Measurements from ENCODE around the gene EXOC6B. TPM values are rescaled to one million over a fixed set of nuclear protein-coding genes. Genes with fewer than 3 reads are reported as not detected.

Gene EXOC6B
- total and polyA plus RNA-seq, 9 of the 15 experiments (the other 6 are each of a cell fraction or from before 2014, with no cell fraction given) = 0.28 to 4.2 (median 2.0) TPM

- no peak overlapping the region for H3K4me2 ChIP-seq (ENCODE audit: insufficient read depth, low read length)
- CTCF ChIA-PET (ENCODE audit: low intra/inter-chr PET ratio) = no interaction called here
Observed at GRCh38 chr2:72183466-72183865, 642.4 kb downstream of the EXOC6B start.

GRCh38 chr2:72183016-72183415 is 642.8 kb downstream of the EXOC6B start:
- ChIA-PET POLR2A (interaction anchor here (0.6 kb wide), 1 partner anchor 617 kb away, joined by 4 read pairs; no protein-coding TSS in a partner anchor), CTCF (ENCODE audit: low intra/inter-chr PET ratio) (no interaction called here)
- Histone ChIP-seq H3K9me3 (replicated peaks; ENCODE audit: control insufficient read depth, insufficient read depth, low read depth, low read length) (no peaks in the 10 kb centered on the region), H3K4me3 (no peak overlapping the region), H3K27ac (ENCODE audit: extremely low read depth, low read depth, low read length) (no peak overlapping the region), H3K4me1 (replicated peaks in 1 of 2; ENCODE audit: control insufficient read depth in 2 of 2, insufficient read depth in 2 of 2, low read length in 2 of 2) (no peaks in the 10 kb centered on the region), H2AFZ (ENCODE audit: low read depth, low read length) (no peak overlapping the region), H3K9me1 (ENCODE audit: control insufficient read depth, insufficient read depth, low read length) (no peaks in the 10 kb centered on the region), H3K9ac (ENCODE audit: insufficient read depth in 1 of 2, low read depth in 2 of 2, low read length in 2 of 2) (no peak overlapping the region), H3K36me3 (ENCODE audit: control insufficient read depth, insufficient read depth, low read length) (no peaks in the 10 kb centered on the region), H3K4me2 (ENCODE audit: insufficient read depth, low read length) (no peak overlapping the region), H3K27me3 (ENCODE audit: control insufficient read depth in 2 of 2, insufficient read depth in 2 of 2, low read length in 2 of 2) (no peaks in the 10 kb centered on the region), H4K20me1 (replicated peaks; ENCODE audit: control insufficient read depth, insufficient read depth, low read length) (no peaks in the 10 kb centered on the region), H3K79me2 (ENCODE audit: control insufficient read depth, insufficient read depth, low read length) (no peaks in the 10 kb centered on the region)
- no peak for FAIRE-seq
- no peak for TF ChIP-seq CEBPB (tag; IDR thresholded peaks at IDR 0.05)
- no peak for TF ChIP-seq PHF21A (IDR thresholded peaks at IDR 0.05; ENCODE audit: borderline replicate concordance, low read depth)
- TF ChIP-seq NFATC3 (IDR thresholded peaks at IDR 0.05) = no peak
- TF ChIP-seq ZC3H4 (CRISPR knock-in tag; IDR thresholded peaks at IDR 0.05; ENCODE audit: borderline replicate concordance) = no peak
- no peak for TF ChIP-seq ZNF133 (CRISPR knock-in tag; IDR thresholded peaks at IDR 0.05)
- TF ChIP-seq AFF4 (CRISPR knock-in tag; IDR thresholded peaks at IDR 0.05) = no peak
- intact Hi-C loops (cut with micrococcal nuclease) (no loop called here), in situ Hi-C loops (cut with MboI) (no loop called here)
- no TSS peak for BruUV-seq (replicated peaks)
- DNase-seq (ENCODE audit: extremely low read depth in 1 of 4, low spot score in 3 of 4) = no peak
- no peak for ATAC-seq

More at GRCh38 chr2:72183466-72183865, 642.4 kb downstream of the EXOC6B start:
- Histone ChIP-seq H4K20me1 (replicated peaks; ENCODE audit: control insufficient read depth, insufficient read depth, low read length) (no peaks in the 10 kb centered on the region), H3K79me2 (ENCODE audit: control insufficient read depth, insufficient read depth, low read length) (no peaks in the 10 kb centered on the region), H3K9ac (ENCODE audit: insufficient read depth in 1 of 2, low read depth in 2 of 2, low read length in 2 of 2) (no peak overlapping the region), H2AFZ (ENCODE audit: low read depth, low read length) (no peak overlapping the region), H3K27me3 (ENCODE audit: control insufficient read depth in 2 of 2, insufficient read depth in 2 of 2, low read length in 2 of 2) (no peaks in the 10 kb centered on the region), H3K9me3 (replicated peaks; ENCODE audit: control insufficient read depth, insufficient read depth, low read depth, low read length) (no peaks in the 10 kb centered on the region), H3K36me3 (ENCODE audit: control insufficient read depth, insufficient read depth, low read length) (no peaks in the 10 kb centered on the region), H3K9me1 (ENCODE audit: control insufficient read depth, insufficient read depth, low read length) (no peaks in the 10 kb centered on the region), H3K4me1 (replicated peaks in 1 of 2; ENCODE audit: control insufficient read depth in 2 of 2, insufficient read depth in 2 of 2, low read length in 2 of 2) (no peaks in the 10 kb centered on the region), H3K27ac (ENCODE audit: extremely low read depth, low read depth, low read length) (no peak overlapping the region), H3K4me3 (no peak overlapping the region)
- in situ Hi-C loops (cut with MboI) = no loop called here
- no peak for DNase-seq (ENCODE audit: extremely low read depth in 1 of 4, low spot score in 3 of 4)
- no peak for FAIRE-seq
- TF ChIP-seq BDP1 (IDR thresholded peaks at IDR 0.05; ENCODE audit: insufficient read depth, insufficient read length) (no peak), KAT7 (CRISPR knock-in tag; IDR thresholded peaks at IDR 0.05; ENCODE audit: borderline replicate concordance) (no peak), ZNF57 (CRISPR knock-in tag; IDR thresholded peaks at IDR 0.05) (no peak), CAMTA2 (CRISPR knock-in tag; conservative IDR thresholded peaks at IDR 0.05) (no peak), MYBL2 (IDR thresholded peaks at IDR 0.05; ENCODE audit: low read depth) (no peak), MYBL2 (CRISPR knock-in tag; IDR thresholded peaks at IDR 0.05; ENCODE audit: borderline replicate concordance) (no peak), GABPB2 (CRISPR knock-in tag; conservative IDR thresholded peaks at IDR 0.05) (no peak), ILF3 (IDR thresholded peaks at IDR 0.05; ENCODE audit: borderline replicate concordance) (no peak), CHD2 (IDR thresholded peaks at IDR 0.05; ENCODE audit: low read depth, low read length) (no peak), NR2F6 (CRISPR knock-in tag; IDR thresholded peaks at IDR 0.05) (no peak), SRSF7 (optimal IDR thresholded peaks at IDR 0.05; ENCODE audit: low read depth, low read length) (no peak), POLR2G (IDR thresholded peaks at IDR 0.05; ENCODE audit: low read depth, low read length) (no peak), HDAC3 (IDR thresholded peaks at IDR 0.05; ENCODE audit: borderline replicate concordance, partially characterized antibody) (no peak), NELFE (IDR thresholded peaks at IDR 0.05; ENCODE audit: insufficient read depth, insufficient read length) (no peak), ZNF707 (CRISPR knock-in tag; conservative IDR thresholded peaks at IDR 0.05) (no peak)
- BruUV-seq (replicated peaks) = no TSS peak
- intact Hi-C loops (cut with micrococcal nuclease) = no loop called here
- POLR2A ChIA-PET = interaction anchor here (0.6 kb wide), 1 partner anchor 618 kb away, joined by 4 read pairs; no protein-coding TSS in a partner anchor
- no peak for ATAC-seq
- WGBS (ENCODE audit: insufficient coverage, low coverage, missing lambda C conversion rate) = 0% methylated on average over 2 of the region's 2 CpGs

Data from K562 (cell line).